PC-9 (cell line): Measurements from ENCODE around the gene PI4KA. TPM values are rescaled to one million over a fixed set of nuclear protein-coding genes. Genes with fewer than 3 reads are reported as not detected.

Experiments used
- BruUV-seq: library from RNA; stranded (reverse); fragments of 400-500 nt; replicated peaks from 2 replicates; lab custom pipeline; 2021; lab: Mats Ljungman, UMichigan
- CTCF ChIA-PET: fragments of 300-600 bp; sonication (Branson Sonifier 250); formaldehyde crosslinking; loops from one replicate; lab custom pipeline; 2022; ENCODE audit warnings: antibody characterized with exemption; lab: Charles Lee
- POLR2A ChIA-PET: fragments of 300-600 bp; sonication (Branson Sonifier 250); formaldehyde crosslinking; loops from one replicate; lab custom pipeline; 2022; ENCODE audit warnings: antibody characterized with exemption; ENCODE audit not compliant: unreplicated experiment; lab: Charles Lee
- DNase-seq, 2 experiments: peaks; one replicate each; pipeline versions ENCODE4 v3.0.0 to v3.0.0-alpha.2; 2015 to 2022; ENCODE audit warnings: mixed read lengths in 1 of 2
- H2AFZ ChIP-seq: fragments of 200-600 bp; sonication (generic); 2 replicates; pipeline ENCODE4 v1.8.1; 2017; ENCODE audit warnings: antibody characterized with exemption
- H3F3A ChIP-seq: fragments of 200-600 bp; sonication (generic); 2 replicates; pipeline ENCODE4 v1.8.1; 2017; ENCODE audit warnings: antibody characterized with exemption, mild to moderate bottlenecking, low read depth; ENCODE audit not compliant: insufficient read depth
- H3K27ac ChIP-seq: fragments of 200-600 bp; sonication (generic); 2 replicates; pipeline ENCODE4 v1.6.1; 2016; ENCODE audit warnings: mixed run types
- H3K27me3 ChIP-seq: fragments of 200-600 bp; sonication (generic); 2 replicates; pipeline ENCODE4 v1.6.1; 2016; ENCODE audit warnings: low read depth, mixed run types; ENCODE audit not compliant: insufficient read depth
- H3K36me3 ChIP-seq: fragments of 200-600 bp; sonication (generic); 2 replicates; pipeline ENCODE4 v1.6.1; 2016; ENCODE audit warnings: low read depth, mixed run types
- H3K4me1 ChIP-seq: fragments of 200-600 bp; sonication (generic); replicated peaks from 2 replicates; pipeline ENCODE4 v1.6.1; 2016; ENCODE audit warnings: mixed run types; ENCODE audit not compliant: insufficient read depth
- H3K4me2 ChIP-seq: fragments of 200-600 bp; sonication (generic); 2 replicates; pipeline ENCODE4 v1.6.1; 2017; ENCODE audit warnings: mixed run types
- H3K4me3 ChIP-seq: fragments of 200-600 bp; sonication (generic); 2 replicates; pipeline ENCODE4 v1.6.1; 2016; ENCODE audit warnings: mixed run types
- H3K79me2 ChIP-seq: fragments of 200-600 bp; sonication (generic); 2 replicates; pipeline ENCODE4 v1.6.1; 2017; ENCODE audit warnings: low read depth, mixed run types
- H3K9me2 ChIP-seq: fragments of 200-600 bp; sonication (generic); 2 replicates; pipeline ENCODE4 v1.8.1; 2017; ENCODE audit warnings: mild to moderate bottlenecking; ENCODE audit not compliant: insufficient read depth
- H3K9me3 ChIP-seq: fragments of 200-600 bp; sonication (generic); 2 replicates; pipeline ENCODE4 v1.8.1; 2016; ENCODE audit warnings: low read depth; ENCODE audit not compliant: insufficient read depth
- H4K20me1 ChIP-seq: fragments of 200-600 bp; sonication (generic); 2 replicates; pipeline ENCODE4 v1.8.1; 2017; ENCODE audit not compliant: insufficient read depth
- EZH2 ChIP-seq: fragments of 200-600 bp; sonication (generic); IDR thresholded peaks from 2 replicates; pipeline ENCODE4 v1.8.0; 2017; ENCODE audit warnings: antibody characterized with exemption, low read depth
- intact Hi-C: fragments of 100-400 bp; cut with micrococcal nuclease; formaldehyde crosslinking; loops from one replicate; pipeline ENCODE4 v1.10.0; 2022; ENCODE audit not compliant: unreplicated experiment
- total RNA-seq: library from RNA; stranded (reverse); gene quantifications from 2 replicates; pipeline ENCODE4 v1.2.3, GENCODE V29; 2021
- TF ChIP-seq, protein P1 (sequence below): fragments of 200-600 bp; sonication (generic); conservative IDR thresholded peaks from 2 replicates; pipeline ENCODE4 v1.6.1; 2017; ENCODE audit warnings: mixed run types, antibody characterized with exemption, mild to moderate bottlenecking, moderate library complexity

The PI4KA gene
- total RNA-seq, 1 experiment from 2014 or later = 27.9 TPM

DNA sequence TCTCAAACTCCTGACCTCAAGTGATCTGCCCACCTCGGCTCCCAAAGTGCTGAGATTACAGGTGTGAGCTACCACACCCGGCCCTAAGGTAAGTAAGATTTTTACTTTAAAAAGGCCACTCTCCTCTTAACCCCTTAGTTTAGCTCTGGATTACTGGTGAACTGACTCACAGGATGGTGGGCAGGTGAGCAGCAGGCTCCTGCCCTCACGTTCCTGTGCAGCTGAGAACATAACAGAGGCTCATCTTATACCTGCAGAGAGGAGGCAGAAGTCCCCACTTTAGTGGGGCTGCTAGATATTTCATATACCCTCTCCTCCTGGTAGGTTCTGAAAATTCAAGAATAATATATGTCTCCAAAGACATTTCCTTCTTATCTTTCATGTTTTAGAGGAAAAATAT, 101.8 kb downstream of the PI4KA start:
- H3F3A ChIP-seq = no peaks in the 10 kb centered on the region
- no peaks in the 10 kb centered on the region for H3K9me3 ChIP-seq
- H3K4me1 ChIP-seq = no peaks in the 10 kb centered on the region
- intact Hi-C loops = no loop called here
- no peak overlapping the region for H3K27ac ChIP-seq
- CTCF ChIA-PET = no interaction called here
- no peaks in the 10 kb centered on the region for H3K9me2 ChIP-seq
- no peak for TF ChIP-seq EZH2
- TF ChIP-seq, protein P1, sequence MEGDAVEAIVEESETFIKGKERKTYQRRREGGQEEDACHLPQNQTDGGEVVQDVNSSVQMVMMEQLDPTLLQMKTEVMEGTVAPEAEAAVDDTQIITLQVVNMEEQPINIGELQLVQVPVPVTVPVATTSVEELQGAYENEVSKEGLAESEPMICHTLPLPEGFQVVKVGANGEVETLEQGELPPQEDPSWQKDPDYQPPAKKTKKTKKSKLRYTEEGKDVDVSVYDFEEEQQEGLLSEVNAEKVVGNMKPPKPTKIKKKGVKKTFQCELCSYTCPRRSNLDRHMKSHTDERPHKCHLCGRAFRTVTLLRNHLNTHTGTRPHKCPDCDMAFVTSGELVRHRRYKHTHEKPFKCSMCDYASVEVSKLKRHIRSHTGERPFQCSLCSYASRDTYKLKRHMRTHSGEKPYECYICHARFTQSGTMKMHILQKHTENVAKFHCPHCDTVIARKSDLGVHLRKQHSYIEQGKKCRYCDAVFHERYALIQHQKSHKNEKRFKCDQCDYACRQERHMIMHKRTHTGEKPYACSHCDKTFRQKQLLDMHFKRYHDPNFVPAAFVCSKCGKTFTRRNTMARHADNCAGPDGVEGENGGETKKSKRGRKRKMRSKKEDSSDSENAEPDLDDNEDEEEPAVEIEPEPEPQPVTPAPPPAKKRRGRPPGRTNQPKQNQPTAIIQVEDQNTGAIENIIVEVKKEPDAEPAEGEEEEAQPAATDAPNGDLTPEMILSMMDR = no peak
- BruUV-seq = no TSS peak
- no peak overlapping the region for H3K4me2 ChIP-seq
- H3K36me3 ChIP-seq = no peaks in the 10 kb centered on the region
- H3K4me3 ChIP-seq = no peak overlapping the region
- H2AFZ ChIP-seq = no peak overlapping the region
- DNase-seq = no peak
- no peaks in the 10 kb centered on the region for H3K79me2 ChIP-seq
- no peaks in the 10 kb centered on the region for H3K27me3 ChIP-seq
- no peaks in the 10 kb centered on the region for H4K20me1 ChIP-seq
- POLR2A ChIA-PET = no interaction called here

DNA sequence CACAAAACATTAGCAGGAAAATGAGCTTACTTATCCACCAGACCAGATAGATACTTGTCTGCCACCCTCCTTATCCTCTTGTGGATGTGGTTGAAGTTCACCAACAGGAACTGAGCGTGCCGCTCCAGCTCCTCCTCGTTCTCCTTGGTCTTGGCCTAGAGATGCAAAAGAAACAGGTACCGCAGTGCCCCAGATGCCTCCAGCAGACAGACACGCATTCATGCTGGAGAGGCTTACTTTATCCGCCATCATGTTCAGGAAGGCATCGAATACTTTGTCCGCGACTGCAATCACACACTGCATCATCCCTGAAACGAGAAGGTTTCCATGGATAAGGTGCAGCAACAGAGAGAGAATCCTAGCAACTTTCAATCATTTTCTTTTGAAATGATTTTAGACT, 105.7 kb downstream of the PI4KA start:
- POLR2A ChIA-PET = no interaction called here
- H3K4me3 ChIP-seq = no peak overlapping the region
- H3K36me3 ChIP-seq = no peaks in the 10 kb centered on the region
- BruUV-seq = no TSS peak
- intact Hi-C loops = no loop called here
- no peak overlapping the region for H3K4me2 ChIP-seq
- no peak overlapping the region for H2AFZ ChIP-seq
- DNase-seq = no peak
- H3F3A ChIP-seq = no peaks in the 10 kb centered on the region
- H3K9me3 ChIP-seq = no peaks in the 10 kb centered on the region
- no peaks in the 10 kb centered on the region for H3K27me3 ChIP-seq
- no peaks in the 10 kb centered on the region for H3K4me1 ChIP-seq
- no peak overlapping the region for H3K27ac ChIP-seq
- H4K20me1 ChIP-seq = no peaks in the 10 kb centered on the region
- no peak for TF ChIP-seq EZH2
- TF ChIP-seq, protein P1 = no peak
- H3K79me2 ChIP-seq = no peaks in the 10 kb centered on the region
- CTCF ChIA-PET = no interaction called here
- no peaks in the 10 kb centered on the region for H3K9me2 ChIP-seq

DNA sequence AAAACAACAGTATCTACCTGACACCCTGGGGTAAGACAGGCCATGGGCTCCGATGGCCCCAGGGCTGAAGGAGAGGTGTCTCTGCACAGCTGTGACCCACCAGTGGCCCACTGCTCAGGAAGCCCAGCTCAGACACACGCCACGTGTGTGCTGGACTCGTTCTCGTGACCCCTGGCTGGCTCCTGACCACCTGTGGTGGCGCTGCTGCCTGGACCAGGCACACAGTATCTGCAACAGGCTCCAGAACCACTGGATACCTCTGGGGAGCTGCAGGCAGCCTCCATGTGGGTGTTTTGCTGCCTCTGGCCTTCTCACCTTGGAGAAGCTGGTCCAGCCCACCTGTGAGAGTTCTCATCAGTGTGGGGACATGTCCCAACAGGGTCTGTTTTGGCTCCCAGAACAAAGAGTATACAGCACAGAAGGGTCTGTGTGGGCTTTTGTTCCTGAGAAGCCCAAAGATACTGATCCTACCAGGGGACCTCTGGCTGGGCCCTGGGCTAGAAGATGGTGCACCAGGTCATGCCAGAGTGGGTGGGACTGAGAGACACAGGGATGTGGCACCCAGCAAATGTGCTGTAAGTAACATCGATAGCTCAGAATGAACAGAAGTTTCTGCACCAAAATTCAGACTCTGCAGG, 106.4 kb downstream of the PI4KA start:
- H3K4me3 ChIP-seq = no peak overlapping the region
- intact Hi-C loops = no loop called here
- BruUV-seq = no TSS peak
- H3K4me2 ChIP-seq = no peak overlapping the region
- no peaks in the 10 kb centered on the region for H3K79me2 ChIP-seq
- CTCF ChIA-PET = no interaction called here
- no peaks in the 10 kb centered on the region for H3K27me3 ChIP-seq
- no peaks in the 10 kb centered on the region for H3K4me1 ChIP-seq
- no peaks in the 10 kb centered on the region for H3K9me3 ChIP-seq
- DNase-seq = no peak
- POLR2A ChIA-PET = no interaction called here
- H3K27ac ChIP-seq = no peak overlapping the region
- H3K36me3 ChIP-seq = no peaks in the 10 kb centered on the region
- no peak for TF ChIP-seq EZH2
- TF ChIP-seq, protein P1 = no peak
- H3F3A ChIP-seq = no peaks in the 10 kb centered on the region
- H4K20me1 ChIP-seq = no peaks in the 10 kb centered on the region
- no peaks in the 10 kb centered on the region for H3K9me2 ChIP-seq
- no peak overlapping the region for H2AFZ ChIP-seq
